ENCODE data around the gene RAB6B. TPM values are rescaled to one million over a fixed set of nuclear protein-coding genes. Genes with fewer than 3 reads are reported as not detected.

RAB6B gene
- 0.36 and 0.49 TPM in 2 replicates for total RNA-seq (ENCODE audit: low replicate concordance)

DNA sequence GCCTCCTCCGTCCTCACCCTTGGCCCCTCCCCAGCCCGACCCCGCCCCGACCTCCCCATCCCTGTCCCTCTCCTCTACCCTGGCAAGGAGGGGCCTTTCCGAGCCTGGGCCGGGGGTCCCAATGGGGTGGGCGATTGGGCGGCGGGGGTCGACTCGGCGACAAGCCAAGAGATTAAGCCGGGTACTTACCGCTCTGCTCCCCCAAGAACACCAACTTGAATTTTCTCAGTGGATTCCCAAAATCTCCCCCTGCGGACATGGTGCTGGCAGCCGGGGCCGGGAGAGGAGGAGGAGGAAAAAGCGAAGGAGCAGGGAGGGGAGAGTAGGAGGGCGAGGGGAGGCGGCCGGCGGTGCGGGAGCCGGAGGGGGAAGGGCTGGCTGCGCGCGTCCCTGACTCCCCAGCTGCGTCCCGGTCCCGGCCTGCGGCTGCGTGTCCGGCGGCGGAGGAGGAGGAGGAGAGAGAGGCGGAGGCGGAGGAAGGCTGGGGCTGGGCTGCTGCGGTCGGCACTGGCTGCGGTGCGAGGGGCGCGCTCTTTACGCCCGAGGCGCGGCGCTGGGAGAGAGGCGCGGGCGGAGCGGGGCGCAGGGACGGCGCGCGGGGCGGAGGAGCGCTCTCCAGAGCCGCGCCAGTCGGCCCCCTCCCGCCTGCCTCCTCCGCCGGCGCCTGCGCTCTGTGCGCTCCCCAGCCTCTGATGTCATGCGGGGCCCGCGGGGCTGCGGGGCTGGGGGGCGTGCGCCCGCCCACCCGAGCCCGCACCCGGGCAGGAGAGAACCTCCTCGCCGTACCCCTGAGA is at the start of gene RAB6B:
RAB6B (minus strand) TSS at position 675 of the 794 bp plus-strand sequence; CDS start at position 259, 416 bp downstream.
- TF ChIP-seq, protein P1, sequence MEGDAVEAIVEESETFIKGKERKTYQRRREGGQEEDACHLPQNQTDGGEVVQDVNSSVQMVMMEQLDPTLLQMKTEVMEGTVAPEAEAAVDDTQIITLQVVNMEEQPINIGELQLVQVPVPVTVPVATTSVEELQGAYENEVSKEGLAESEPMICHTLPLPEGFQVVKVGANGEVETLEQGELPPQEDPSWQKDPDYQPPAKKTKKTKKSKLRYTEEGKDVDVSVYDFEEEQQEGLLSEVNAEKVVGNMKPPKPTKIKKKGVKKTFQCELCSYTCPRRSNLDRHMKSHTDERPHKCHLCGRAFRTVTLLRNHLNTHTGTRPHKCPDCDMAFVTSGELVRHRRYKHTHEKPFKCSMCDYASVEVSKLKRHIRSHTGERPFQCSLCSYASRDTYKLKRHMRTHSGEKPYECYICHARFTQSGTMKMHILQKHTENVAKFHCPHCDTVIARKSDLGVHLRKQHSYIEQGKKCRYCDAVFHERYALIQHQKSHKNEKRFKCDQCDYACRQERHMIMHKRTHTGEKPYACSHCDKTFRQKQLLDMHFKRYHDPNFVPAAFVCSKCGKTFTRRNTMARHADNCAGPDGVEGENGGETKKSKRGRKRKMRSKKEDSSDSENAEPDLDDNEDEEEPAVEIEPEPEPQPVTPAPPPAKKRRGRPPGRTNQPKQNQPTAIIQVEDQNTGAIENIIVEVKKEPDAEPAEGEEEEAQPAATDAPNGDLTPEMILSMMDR (IDR thresholded peaks at IDR 0.05; ENCODE audit: insufficient read depth, low read length), result no peak
- H3K4me3 ChIP-seq (ENCODE audit: low read depth, low read length), result peak within 1 kb of the TSS; percentile 68
- DNase-seq (ENCODE audit: low read depth), result peak; percentile 16

DNA sequence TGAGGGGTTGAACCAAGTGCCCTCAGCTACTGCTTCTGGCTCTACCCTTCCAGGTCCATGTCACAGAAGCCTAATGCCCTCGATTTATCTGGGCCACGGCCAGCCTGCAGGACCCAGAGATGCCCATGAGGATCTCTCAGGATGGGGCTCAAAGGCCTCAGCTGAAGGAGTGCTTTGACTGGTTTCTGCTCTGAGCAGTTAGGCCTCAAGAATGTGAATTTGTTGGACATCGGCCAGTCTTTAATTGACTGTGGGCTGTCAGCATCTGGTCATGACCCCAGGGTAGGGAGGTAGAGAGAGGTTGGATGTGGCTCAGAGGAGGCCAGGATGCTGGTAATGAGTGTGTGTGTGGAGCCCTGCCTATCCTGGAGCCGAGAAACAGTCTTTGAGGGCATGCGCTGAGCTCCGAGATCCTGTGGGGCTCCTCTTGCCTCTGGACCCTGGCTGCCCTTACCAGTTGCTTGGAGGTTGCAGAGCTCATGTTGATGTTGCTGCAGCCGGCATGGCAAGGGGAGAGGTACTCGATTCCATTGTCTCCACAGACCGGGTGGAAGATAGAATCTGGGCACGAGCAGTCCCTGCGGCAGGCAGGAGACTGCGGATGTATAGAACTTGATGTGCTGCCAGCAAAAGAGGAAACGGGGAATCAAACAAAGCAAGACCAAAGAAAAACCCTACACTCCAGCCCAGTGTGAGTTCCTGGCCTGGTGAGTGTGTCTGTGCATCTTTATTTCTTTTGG is 49.1 kb upstream of the RAB6B start:
- TF ChIP-seq, protein P1 (IDR thresholded peaks at IDR 0.05; ENCODE audit: insufficient read depth, low read length), result no peak
- DNase-seq (ENCODE audit: low read depth), result peak; percentile 48
- no peak overlapping the region for H3K4me3 ChIP-seq (ENCODE audit: low read depth, low read length)

DNA sequence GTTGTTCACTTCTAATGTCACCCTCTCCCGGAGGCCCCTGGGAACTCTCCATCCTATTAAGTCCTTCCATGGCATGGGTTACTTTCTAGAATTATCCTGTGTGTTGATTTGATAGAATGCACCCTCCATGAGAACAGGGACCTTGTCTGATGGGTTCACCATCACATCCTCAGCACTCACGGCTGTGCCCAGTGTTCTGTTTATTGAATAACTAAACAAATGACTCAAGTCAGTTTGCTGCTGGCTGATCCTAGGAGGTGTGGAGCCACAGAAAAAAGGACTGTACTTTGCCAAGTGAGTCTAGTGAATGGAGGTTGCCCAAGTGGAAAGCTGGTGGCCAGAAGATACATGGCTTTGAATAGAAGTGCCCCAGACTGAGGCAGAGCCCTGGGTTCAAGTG is 48.5 kb upstream of the RAB6B start:
- H3K4me3 ChIP-seq (ENCODE audit: low read depth, low read length), result no peak overlapping the region
- TF ChIP-seq, protein P1 (IDR thresholded peaks at IDR 0.05; ENCODE audit: insufficient read depth, low read length), result no peak
- peak; percentile 42 for DNase-seq (ENCODE audit: low read depth)

DNA sequence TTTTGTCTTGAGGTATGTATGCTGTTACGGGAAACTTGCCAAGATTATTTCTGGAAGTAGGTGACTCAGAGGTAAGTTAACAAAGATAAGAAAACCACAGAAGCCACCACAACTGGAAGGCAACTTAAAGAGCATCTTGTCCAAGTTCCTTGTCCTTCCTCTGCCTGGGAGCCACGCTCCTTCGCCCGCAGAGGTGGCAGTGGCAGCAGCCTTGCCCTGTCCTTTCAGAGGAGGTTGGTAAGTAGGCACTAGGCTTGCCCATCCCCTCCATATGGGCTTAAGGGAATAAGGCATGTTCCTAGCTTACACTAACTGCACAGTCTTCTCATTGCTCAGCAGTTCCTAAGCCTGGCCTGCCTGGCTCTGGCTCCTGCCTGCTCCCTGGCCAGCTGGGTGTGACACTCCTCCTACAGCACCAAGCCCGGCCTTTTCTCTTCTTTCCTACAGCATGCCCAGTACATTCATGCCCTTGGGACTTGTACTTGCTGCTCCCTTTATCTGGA is 48.0 kb upstream of the RAB6B start:
- TF ChIP-seq, protein P1 (IDR thresholded peaks at IDR 0.05; ENCODE audit: insufficient read depth, low read length), result no peak
- peak; percentile 98 for DNase-seq (ENCODE audit: low read depth)
- H3K4me3 ChIP-seq (ENCODE audit: low read depth, low read length), result no peak overlapping the region

DNA sequence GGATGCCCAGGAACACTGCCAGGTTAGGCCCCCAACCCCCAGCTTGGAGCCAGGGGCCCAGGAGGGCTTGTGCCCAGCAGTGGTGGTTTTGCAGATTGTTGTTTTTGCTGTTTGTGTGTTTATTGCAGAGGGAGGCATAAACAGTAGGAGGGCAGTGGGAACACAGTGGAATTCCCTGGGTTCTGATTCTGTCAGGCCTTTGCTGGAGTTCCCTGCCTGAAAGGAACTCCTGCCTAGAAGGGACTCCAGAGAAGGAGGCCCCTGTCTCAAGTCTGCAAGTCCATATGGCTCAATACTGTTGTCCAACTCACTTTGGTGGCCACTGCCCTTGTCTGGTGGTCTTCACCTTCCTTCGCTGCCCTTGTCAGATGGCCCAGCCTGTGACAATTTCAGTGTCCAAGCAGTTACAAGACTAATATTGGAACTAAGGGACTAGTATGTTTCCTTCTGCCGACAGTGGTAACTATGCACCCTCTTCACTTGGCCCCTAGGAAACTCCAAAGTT is 47.4 kb upstream of the RAB6B start:
- TF ChIP-seq, protein P1 (IDR thresholded peaks at IDR 0.05; ENCODE audit: insufficient read depth, low read length), result no peak
- DNase-seq (ENCODE audit: low read depth), result no peak

DNA sequence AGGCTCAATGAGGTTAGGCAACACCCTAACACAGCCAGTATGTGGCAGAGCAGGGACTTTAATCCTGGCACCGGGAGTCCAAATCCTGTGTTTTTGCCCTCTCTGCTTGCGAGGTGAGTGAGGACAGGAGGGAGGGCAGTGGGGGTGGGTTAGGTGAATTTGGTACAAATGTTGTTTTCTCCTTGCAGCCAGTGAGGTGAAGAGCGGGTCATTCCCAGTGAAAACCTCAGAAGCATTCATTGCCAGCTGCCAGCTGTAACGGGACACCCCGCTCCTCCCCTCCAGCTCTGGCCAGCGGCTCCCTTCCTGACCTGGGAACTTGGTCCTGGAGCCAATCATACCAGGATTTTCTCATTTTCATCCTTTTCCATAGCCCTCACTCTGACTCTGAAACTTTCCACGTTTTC is 45.7 kb upstream of the RAB6B start:
- DNase-seq (ENCODE audit: low read depth), result peak; percentile 52
- no peak overlapping the region for H3K4me3 ChIP-seq (ENCODE audit: low read depth, low read length)
- TF ChIP-seq, protein P1 (IDR thresholded peaks at IDR 0.05; ENCODE audit: insufficient read depth, low read length), result no peak

More for the DNA sequence above, 47.4 kb upstream of the RAB6B start:
- H3K4me3 ChIP-seq (ENCODE audit: low read depth, low read length), result no peak overlapping the region
